VCaP (cell line): ENCODE measurements around the gene EFCAB12.

ENCODE experiments used
- H3K27ac ChIP-seq: fragments of 450-650 bp; 2 replicates; pipeline ENCODE4 v1.5.1; 2017
- CTCF ChIP-seq: fragments of 450-650 bp; conservative IDR thresholded peaks from 2 replicates; pipeline ENCODE4 v1.5.1; 2017; ENCODE audit warnings: mild to moderate bottlenecking, moderate library complexity

Gene EFCAB12

GRCh38 chr3:129435367-129435766 is 6.9 kb upstream of the EFCAB12 start:
- TF ChIP-seq CTCF, result no peak
- H3K27ac ChIP-seq, result no peak overlapping the region

- TF ChIP-seq CTCF, result no peak
These were observed 5.7 kb upstream of the EFCAB12 start for GRCh38 chr3:129434140-129434539.

GRCh38 chr3:129433565-129433964 is 5.1 kb upstream of the EFCAB12 start:
- no peak overlapping the region for H3K27ac ChIP-seq
- no peak for TF ChIP-seq CTCF

More at GRCh38 chr3:129434140-129434539, 5.7 kb upstream of the EFCAB12 start:
- no peak overlapping the region for H3K27ac ChIP-seq

- no peak overlapping the region for H3K27ac ChIP-seq
- TF ChIP-seq CTCF, result no peak
These were observed 4.2 kb upstream of the EFCAB12 start for GRCh38 chr3:129432671-129433070.

GRCh38 chr3:129432036-129432435 is 3.6 kb upstream of the EFCAB12 start:
- no peak overlapping the region for H3K27ac ChIP-seq
- no peak for TF ChIP-seq CTCF

- no peak for TF ChIP-seq CTCF
- H3K27ac ChIP-seq, result no peak overlapping the region; the same call in 1 of the 2 replicates
These were observed 1.2 kb upstream of the EFCAB12 start for GRCh38 chr3:129429602-129430001.

- H3K27ac ChIP-seq, result peak overlapping the region; percentile 65
- TF ChIP-seq CTCF, result no peak
These were observed 630 bp upstream of the EFCAB12 start for GRCh38 chr3:129429080-129429451.

- no peak for TF ChIP-seq CTCF
- no peak overlapping the region; the same call in 1 of the 2 replicates for H3K27ac ChIP-seq
These were observed 445 bp downstream of the EFCAB12 start for GRCh38 chr3:129428007-129428375.
